Measurements from ENCODE around the gene CMIP. TPM values are rescaled to one million over a fixed set of nuclear protein-coding genes. Genes with fewer than 3 reads are reported as not detected.

The CMIP gene
- total RNA-seq, 2 experiments from 2014 or later: 57.1 to 58.3 TPM

GRCh38 chr16:81494888-81495287 is 50.3 kb downstream of the CMIP start:
- no peak overlapping the region for H3K27ac Mint-ChIP-seq
- no peaks in the 10 kb centered on the region for H3K27me3 Mint-ChIP-seq
- H3K4me1 Mint-ChIP-seq: peaks cover 29% of the 10 kb centered on the region
- ChIA-PET CTCF (no interaction called here), POLR2A (no interaction called here)
- H3K9me3 Mint-ChIP-seq: no peaks in the 10 kb centered on the region
- no peak overlapping the region for H3K4me3 Mint-ChIP-seq
- no peaks in the 10 kb centered on the region for H3K36me3 Mint-ChIP-seq (ENCODE audit: low read depth)
- DNase-seq: no peak

GRCh38 chr16:81495321-81496234 is 51.0 kb downstream of the CMIP start:
- Mint-ChIP-seq H3K9me3 (no peaks in the 10 kb centered on the region), H3K36me3 (ENCODE audit: low read depth) (no peaks in the 10 kb centered on the region), H3K27me3 (no peaks in the 10 kb centered on the region), H3K27ac (no peak overlapping the region), H3K4me1 (peaks cover 33% of the 10 kb centered on the region), H3K4me3 (no peak overlapping the region)
- no peak for DNase-seq
- ChIA-PET POLR2A (interaction anchor here (0.8 kb wide), 1 partner anchor 14 kb away, joined by 3 read pairs; no protein-coding TSS in a partner anchor), CTCF (no interaction called here)

GRCh38 chr16:81496321-81496720 is 51.7 kb downstream of the CMIP start:
- peaks cover 39% of the 10 kb centered on the region for H3K4me1 Mint-ChIP-seq

GRCh38 chr16:81496742-81497141 is 52.1 kb downstream of the CMIP start:
- H3K4me3 Mint-ChIP-seq: no peak overlapping the region
- ChIA-PET POLR2A (no interaction called here), CTCF (no interaction called here)
- no peaks in the 10 kb centered on the region for H3K27me3 Mint-ChIP-seq
- H3K9me3 Mint-ChIP-seq: no peaks in the 10 kb centered on the region
- no peak overlapping the region for H3K27ac Mint-ChIP-seq
- no peaks in the 10 kb centered on the region for H3K36me3 Mint-ChIP-seq (ENCODE audit: low read depth)
- peaks cover 39% of the 10 kb centered on the region for H3K4me1 Mint-ChIP-seq
- no peak for DNase-seq

More at GRCh38 chr16:81496321-81496720, 51.7 kb downstream of the CMIP start:
- Mint-ChIP-seq H3K36me3 (ENCODE audit: low read depth) (no peaks in the 10 kb centered on the region), H3K4me3 (no peak overlapping the region), H3K27me3 (no peaks in the 10 kb centered on the region), H3K9me3 (no peaks in the 10 kb centered on the region), H3K27ac (no peak overlapping the region)
- ChIA-PET POLR2A (interaction anchor here (0.8 kb wide), 1 partner anchor 15 kb away, joined by 3 read pairs; no protein-coding TSS in a partner anchor), CTCF (no interaction called here)
- no peak for DNase-seq

GRCh38 chr16:81497690-81498089 is 53.1 kb downstream of the CMIP start:
- Mint-ChIP-seq H3K9me3 (no peaks in the 10 kb centered on the region), H3K4me1 (peaks cover 39% of the 10 kb centered on the region), H3K4me3 (peak overlapping the region; percentile 2), H3K27me3 (no peaks in the 10 kb centered on the region), H3K27ac (no peak overlapping the region), H3K36me3 (ENCODE audit: low read depth) (no peaks in the 10 kb centered on the region)
- POLR2A ChIA-PET: no interaction called here
- CTCF ChIA-PET: interaction anchor here (1.1 kb wide), 1 partner anchor 28 kb away, joined by 3 read pairs; no protein-coding TSS in a partner anchor
- DNase-seq: no peak

GRCh38 chr16:81498351-81498750 is 53.7 kb downstream of the CMIP start:
- Mint-ChIP-seq H3K36me3 (ENCODE audit: low read depth) (no peaks in the 10 kb centered on the region), H3K4me1 (peaks cover 38% of the 10 kb centered on the region), H3K9me3 (no peaks in the 10 kb centered on the region), H3K27me3 (no peaks in the 10 kb centered on the region), H3K4me3 (no peak overlapping the region), H3K27ac (no peak overlapping the region)
- CTCF ChIA-PET: interaction anchor here (1.1 kb wide), 1 partner anchor 29 kb away, joined by 3 read pairs; no protein-coding TSS in a partner anchor
- POLR2A ChIA-PET: no interaction called here
- no peak for DNase-seq

- Mint-ChIP-seq H3K9me3 (no peaks in the 10 kb centered on the region), H3K4me3 (no peak overlapping the region), H3K36me3 (ENCODE audit: low read depth) (no peaks in the 10 kb centered on the region), H3K4me1 (peaks cover 37% of the 10 kb centered on the region), H3K27me3 (no peaks in the 10 kb centered on the region), H3K27ac (no peak overlapping the region)
- POLR2A ChIA-PET: interaction anchor here (1.0 kb wide), 1 partner anchor 30 kb away, joined by 3 read pairs; no protein-coding TSS in a partner anchor
- CTCF ChIA-PET: no interaction called here
- DNase-seq: no peak
Observed at GRCh38 chr16:81499576-81500380, 55.2 kb downstream of the CMIP start.

GRCh38 chr16:81500833-81501521 is 56.4 kb downstream of the CMIP start:
- Mint-ChIP-seq H3K27me3 (no peaks in the 10 kb centered on the region), H3K9me3 (no peaks in the 10 kb centered on the region), H3K27ac (no peak overlapping the region), H3K36me3 (ENCODE audit: low read depth) (no peaks in the 10 kb centered on the region), H3K4me3 (no peak overlapping the region), H3K4me1 (peaks cover 35% of the 10 kb centered on the region)
- ChIA-PET POLR2A (no interaction called here), CTCF (no interaction called here)
- no peak for DNase-seq

- CTCF ChIA-PET: no interaction called here
- H3K9me3 Mint-ChIP-seq: no peaks in the 10 kb centered on the region
Observed at GRCh38 chr16:81502396-81503070, 57.9 kb downstream of the CMIP start.

GRCh38 chr16:81505011-81505661 is 60.5 kb downstream of the CMIP start:
- no peak overlapping the region for H3K4me3 Mint-ChIP-seq
- H3K9me3 Mint-ChIP-seq: no peaks in the 10 kb centered on the region
- no peaks in the 10 kb centered on the region for H3K27me3 Mint-ChIP-seq
- DNase-seq: no peak
- peaks cover 14% of the 10 kb centered on the region for H3K4me1 Mint-ChIP-seq
- no peaks in the 10 kb centered on the region for H3K36me3 Mint-ChIP-seq (ENCODE audit: low read depth)
- POLR2A ChIA-PET: no interaction called here
- CTCF ChIA-PET: no interaction called here
- no peak overlapping the region for H3K27ac Mint-ChIP-seq

More at GRCh38 chr16:81502396-81503070, 57.9 kb downstream of the CMIP start:
- H3K27me3 Mint-ChIP-seq: no peaks in the 10 kb centered on the region
- DNase-seq: no peak
- H3K36me3 Mint-ChIP-seq (ENCODE audit: low read depth): no peaks in the 10 kb centered on the region
- H3K4me1 Mint-ChIP-seq: peaks cover 30% of the 10 kb centered on the region
- POLR2A ChIA-PET: no interaction called here
- no peak overlapping the region for H3K27ac Mint-ChIP-seq
- no peak overlapping the region for H3K4me3 Mint-ChIP-seq

- CTCF ChIA-PET: no interaction called here
- peaks cover 3% of the 10 kb centered on the region for H3K36me3 Mint-ChIP-seq (ENCODE audit: low read depth)
- peaks cover 15% of the 10 kb centered on the region for H3K4me1 Mint-ChIP-seq
- POLR2A ChIA-PET: no interaction called here
- no peaks in the 10 kb centered on the region for H3K9me3 Mint-ChIP-seq
- no peak for DNase-seq
- no peak overlapping the region for H3K4me3 Mint-ChIP-seq
- no peak overlapping the region for H3K27ac Mint-ChIP-seq
- H3K27me3 Mint-ChIP-seq: no peaks in the 10 kb centered on the region
Observed at GRCh38 chr16:81509404-81509803, 64.8 kb downstream of the CMIP start.

- CTCF ChIA-PET: interaction anchor here (0.5 kb wide), 1 partner anchor 8 kb away, joined by 3 read pairs; no protein-coding TSS in a partner anchor
- H3K36me3 Mint-ChIP-seq (ENCODE audit: low read depth): peaks cover 3% of the 10 kb centered on the region
Observed at GRCh38 chr16:81510016-81510415, 65.4 kb downstream of the CMIP start.

More at GRCh38 chr16:81510016-81510415, 65.4 kb downstream of the CMIP start:
- no peak for DNase-seq
- H3K27me3 Mint-ChIP-seq: no peaks in the 10 kb centered on the region
- POLR2A ChIA-PET: no interaction called here
- H3K27ac Mint-ChIP-seq: no peak overlapping the region
- H3K4me3 Mint-ChIP-seq: no peak overlapping the region
- H3K9me3 Mint-ChIP-seq: no peaks in the 10 kb centered on the region
- peaks cover 19% of the 10 kb centered on the region for H3K4me1 Mint-ChIP-seq
